WTC11 (cell line): ENCODE data around the gene DNAJB12. TPM values are rescaled to one million over a fixed set of nuclear protein-coding genes. Genes with fewer than 3 reads are reported as not detected.

Source experiments
- ATAC-seq: fragments of 200-7000 bp; cut with Tn5 transposase; 2 replicates; pipeline ENCODE4 v1.10.0; 2021; ENCODE audit warnings: mild to moderate bottlenecking, moderate library complexity
- CTCF ChIA-PET: fragments of 300-600 bp; sonication (Branson Sonifier 250); formaldehyde crosslinking; loops from one replicate; lab custom pipeline; 2021; ENCODE audit warnings: antibody characterized with exemption; lab: Charles Lee
- POLR2A ChIA-PET: fragments of 350-600 bp; sonication (Branson Sonifier 250); formaldehyde crosslinking; loops from one replicate; lab custom pipeline; 2021; ENCODE audit warnings: antibody characterized with exemption; lab: Charles Lee
- DNase-seq: peaks from one replicate; pipeline ENCODE4 v3.0.0; 2021; ENCODE audit warnings: low spot score
- H3K27ac Mint-ChIP-seq: 2 replicates; pipeline ENCODE4 v1.8.0; 2021; ENCODE audit warnings: mixed read lengths
- H3K27me3 Mint-ChIP-seq: 2 replicates; pipeline ENCODE4 v1.8.0; 2021; ENCODE audit warnings: low read depth, mild to moderate bottlenecking, moderate library complexity, mixed read lengths
- H3K36me3 Mint-ChIP-seq: 2 replicates; pipeline ENCODE4 v1.8.0; 2021; ENCODE audit warnings: mixed read lengths
- H3K4me1 Mint-ChIP-seq: 2 replicates; pipeline ENCODE4 v1.8.0; 2022; ENCODE audit warnings: mixed read lengths
- H3K4me3 Mint-ChIP-seq: 2 replicates; pipeline ENCODE4 v1.8.0; 2021; ENCODE audit warnings: mild to moderate bottlenecking, moderate library complexity, mixed read lengths
- H3K9me3 Mint-ChIP-seq: 2 replicates; pipeline ENCODE4 v1.8.0; 2021; ENCODE audit warnings: mixed read lengths
- CREB1 ChIP-seq: sonication (generic); formaldehyde crosslinking; IDR thresholded peaks from 2 replicates; pipeline ENCODE4 v1.8.0; 2023; ENCODE audit warnings: mild to moderate bottlenecking, missing genetic modification reagents
- CREM ChIP-seq: sonication (generic); formaldehyde crosslinking; IDR thresholded peaks from 2 replicates; pipeline ENCODE4 v1.8.1; 2022; ENCODE audit warnings: mild to moderate bottlenecking, missing genetic modification reagents, moderate library complexity
- FOXJ3 ChIP-seq: sonication (generic); formaldehyde crosslinking; IDR thresholded peaks from 2 replicates; pipeline ENCODE4 v1.9.0; 2021; ENCODE audit warnings: missing genetic modification reagents, mild to moderate bottlenecking, borderline replicate concordance
- FOXP1 ChIP-seq: sonication (generic); formaldehyde crosslinking; IDR thresholded peaks from 2 replicates; pipeline ENCODE4 v1.8.0; 2022; ENCODE audit warnings: missing genetic modification reagents, mild to moderate bottlenecking, moderate library complexity, borderline replicate concordance
- FOXP4 ChIP-seq: sonication (generic); formaldehyde crosslinking; IDR thresholded peaks from 2 replicates; pipeline ENCODE4 v1.8.0; 2022; ENCODE audit warnings: mild to moderate bottlenecking, missing genetic modification reagents
- MXD4 ChIP-seq: fragments of 250-450 bp; sonication (Bioruptor Pico); IDR thresholded peaks from 2 replicates; pipeline ENCODE4 v1.8.0; 2021; ENCODE audit warnings: mild to moderate bottlenecking, moderate library complexity, borderline replicate concordance
- RELA ChIP-seq: sonication (generic); formaldehyde crosslinking; IDR thresholded peaks from 2 replicates; pipeline ENCODE4 v1.8.1; 2022; ENCODE audit warnings: missing genetic modification reagents, mild to moderate bottlenecking, borderline replicate concordance
- SOX15 ChIP-seq: fragments of 250-450 bp; sonication (Bioruptor Pico); IDR thresholded peaks from 2 replicates; pipeline ENCODE4 v1.9.0; 2021; ENCODE audit warnings: mild to moderate bottlenecking
- TEAD1 ChIP-seq: sonication (generic); formaldehyde crosslinking; IDR thresholded peaks from 2 replicates; pipeline ENCODE4 v1.8.0; 2022; ENCODE audit warnings: mild to moderate bottlenecking, missing genetic modification reagents
- TP53 ChIP-seq: sonication (generic); formaldehyde crosslinking; IDR thresholded peaks from 2 replicates; pipeline ENCODE4 v1.8.1; 2023; ENCODE audit warnings: mild to moderate bottlenecking, missing genetic modification reagents
- ZNF219 ChIP-seq: sonication (generic); formaldehyde crosslinking; IDR thresholded peaks from 2 replicates; pipeline ENCODE4 v1.8.0; 2023; ENCODE audit warnings: missing genetic modification reagents, mild to moderate bottlenecking, borderline replicate concordance
- ZNF232 ChIP-seq: sonication (generic); formaldehyde crosslinking; IDR thresholded peaks from 2 replicates; pipeline ENCODE4 v1.8.0; 2022; ENCODE audit warnings: mild to moderate bottlenecking, missing genetic modification reagents
- total RNA-seq: library from RNA; stranded (reverse); gene quantifications from 3 replicates; pipeline ENCODE4 v1.2.3, GENCODE V29; 2021
- TF ChIP-seq, protein P1 (sequence below): sonication (generic); formaldehyde crosslinking; IDR thresholded peaks from 2 replicates; pipeline ENCODE4 v1.8.1; 2023; ENCODE audit warnings: mild to moderate bottlenecking, moderate library complexity, missing genetic modification reagents
- TF ChIP-seq, protein P2 (sequence below): fragments of 250-450 bp; sonication (Bioruptor Pico); IDR thresholded peaks from 2 replicates; pipeline ENCODE4 v1.9.0; 2021; ENCODE audit warnings: moderate library complexity, mild to moderate bottlenecking, inconsistent platforms, borderline replicate concordance

Gene DNAJB12
- total RNA-seq, 1 experiment from 2014 or later = 21.6 TPM

DNA sequence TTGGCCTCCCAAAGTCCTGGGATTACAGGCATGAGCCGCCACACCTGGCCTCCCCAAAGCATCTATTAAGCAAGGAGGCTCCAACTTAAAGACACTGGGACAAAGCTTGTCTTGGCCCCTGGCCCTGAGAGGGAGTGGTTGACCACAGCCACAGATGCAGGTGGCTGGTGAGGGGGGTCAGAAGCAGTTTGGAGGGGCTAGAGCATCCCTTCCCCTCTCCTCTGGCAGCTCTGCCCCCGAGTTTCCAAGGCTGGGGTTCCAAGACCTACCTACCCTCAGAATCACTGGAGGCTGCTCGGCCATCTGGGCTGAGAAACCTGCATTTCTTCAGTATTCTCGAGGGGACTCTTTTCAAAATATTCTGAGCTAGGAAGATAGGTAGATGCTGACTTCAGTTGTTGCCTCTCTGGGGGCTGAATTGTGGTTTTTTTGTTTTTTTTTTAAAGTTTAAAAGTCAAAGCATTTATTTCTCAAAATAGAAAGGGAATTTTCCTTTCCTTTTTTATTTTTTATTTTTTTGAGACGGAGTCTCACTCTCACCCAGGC, 48.4 kb downstream of the DNAJB12 start (continued):
- TF ChIP-seq, protein P1, sequence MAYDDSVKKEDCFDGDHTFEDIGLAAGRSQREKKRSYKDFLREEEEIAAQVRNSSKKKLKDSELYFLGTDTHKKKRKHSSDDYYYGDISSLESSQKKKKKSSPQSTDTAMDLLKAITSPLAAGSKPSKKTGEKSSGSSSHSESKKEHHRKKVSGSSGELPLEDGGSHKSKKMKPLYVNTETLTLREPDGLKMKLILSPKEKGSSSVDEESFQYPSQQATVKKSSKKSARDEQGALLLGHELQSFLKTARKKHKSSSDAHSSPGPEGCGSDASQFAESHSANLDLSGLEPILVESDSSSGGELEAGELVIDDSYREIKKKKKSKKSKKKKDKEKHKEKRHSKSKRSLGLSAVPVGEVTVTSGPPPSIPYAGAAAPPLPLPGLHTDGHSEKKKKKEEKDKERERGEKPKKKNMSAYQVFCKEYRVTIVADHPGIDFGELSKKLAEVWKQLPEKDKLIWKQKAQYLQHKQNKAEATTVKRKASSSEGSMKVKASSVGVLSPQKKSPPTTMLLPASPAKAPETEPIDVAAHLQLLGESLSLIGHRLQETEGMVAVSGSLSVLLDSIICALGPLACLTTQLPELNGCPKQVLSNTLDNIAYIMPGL (CRISPR knock-in tag) = no peak
- no peak for TF ChIP-seq TEAD1
- TF ChIP-seq RELA (CRISPR knock-in tag) = no peak
- TF ChIP-seq ZNF219 (CRISPR knock-in tag) = no peak
- TF ChIP-seq, protein P2, sequence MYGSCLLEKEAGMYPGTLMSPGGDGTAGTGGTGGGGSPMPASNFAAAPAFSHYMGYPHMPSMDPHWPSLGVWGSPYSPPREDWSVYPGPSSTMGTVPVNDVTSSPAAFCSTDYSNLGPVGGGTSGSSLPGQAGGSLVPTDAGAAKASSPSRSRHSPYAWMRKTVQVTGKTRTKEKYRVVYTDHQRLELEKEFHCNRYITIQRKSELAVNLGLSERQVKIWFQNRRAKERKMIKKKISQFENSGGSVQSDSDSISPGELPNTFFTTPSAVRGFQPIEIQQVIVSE (CRISPR knock-in tag) = no peak
- no peak for TF ChIP-seq FOXP4 (CRISPR knock-in tag)
- TF ChIP-seq FOXJ3 (CRISPR knock-in tag) = no peak
- TF ChIP-seq ZNF232 = no peak
- no peak for TF ChIP-seq CREM (CRISPR knock-in tag)

DNA sequence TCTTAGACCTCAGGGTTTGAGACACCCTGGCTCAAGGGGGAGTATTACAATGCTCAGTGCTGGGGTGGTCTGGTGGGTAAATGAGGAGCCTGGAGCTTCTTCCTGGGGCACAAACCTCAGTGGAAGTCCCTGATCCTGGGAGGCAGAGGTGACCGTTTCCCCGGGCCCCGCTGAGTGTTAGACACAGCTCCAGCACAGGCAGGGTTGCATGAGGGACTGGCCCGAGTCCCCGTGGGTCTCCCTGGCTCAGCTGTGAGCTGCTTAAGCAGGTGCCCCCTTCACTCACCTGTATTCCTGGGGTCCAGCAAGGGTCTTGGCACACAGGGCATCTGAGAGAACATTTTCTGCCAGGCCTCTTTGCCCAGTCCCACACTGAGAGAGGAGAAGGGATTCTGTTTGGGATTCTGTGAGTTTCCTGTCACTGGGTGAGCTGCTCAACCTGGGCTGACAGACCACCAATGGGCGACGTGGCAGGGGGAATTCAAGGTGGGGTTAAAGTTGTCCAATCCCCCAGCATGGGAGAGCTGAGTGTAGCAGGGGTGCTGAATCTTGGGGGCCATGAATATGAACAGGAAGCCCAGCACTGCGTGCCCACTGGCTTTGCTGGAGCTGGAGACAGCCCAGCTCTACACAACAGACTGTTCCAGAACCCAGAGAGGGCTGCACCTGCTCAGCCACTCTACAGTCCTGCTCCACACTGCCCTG, 51.1 kb downstream of the DNAJB12 start:
- H3K4me1 Mint-ChIP-seq = peaks cover 2% of the 10 kb centered on the region
- H3K36me3 Mint-ChIP-seq = peaks cover 3% of the 10 kb centered on the region
- ChIA-PET POLR2A (interaction anchor here (0.6 to 1.3 kb wide), 5 partner anchors 8 to 30 kb away, joined by 3 to 5 read pairs (median 4); partner anchors contain the start of gene DDIT4), CTCF (interaction anchor here (0.9 to 1.5 kb wide), 3 partner anchors 22 to 178 kb away, joined by 3 to 4 read pairs (median 4); no protein-coding TSS in a partner anchor)
- DNase-seq = no peak
- no peak overlapping the region for H3K27ac Mint-ChIP-seq
- no peak overlapping the region for H3K4me3 Mint-ChIP-seq
- no peak for ATAC-seq
- peaks cover 8% of the 10 kb centered on the region for H3K9me3 Mint-ChIP-seq
- no peak for TF ChIP-seq FOXP4 (CRISPR knock-in tag)
- no peak for TF ChIP-seq TP53 (CRISPR knock-in tag)
- TF ChIP-seq MXD4 (CRISPR knock-in tag) = no peak
- TF ChIP-seq CREB1 (CRISPR knock-in tag) = no peak
- no peaks in the 10 kb centered on the region; the same call in 1 of the 2 replicates for H3K27me3 Mint-ChIP-seq

- DNase-seq (no peak), ATAC-seq (no peak)
- peaks cover 8% of the 10 kb centered on the region for H3K9me3 Mint-ChIP-seq
- H3K4me1 Mint-ChIP-seq = peaks cover 25% of the 10 kb centered on the region
- ChIA-PET POLR2A (interaction anchor here (0.6 to 2.4 kb wide), 5 partner anchors 13 to 24 kb away, joined by 3 to 13 read pairs (median 5); no protein-coding TSS in a partner anchor), CTCF (no interaction called here)
- TF ChIP-seq CREM (CRISPR knock-in tag) (no peak), SOX15 (CRISPR knock-in tag) (no peak), FOXP1 (CRISPR knock-in tag) (0 out of 2 replicates have a peak, but pooled peaks have one; percentile 31)
- H3K4me3 Mint-ChIP-seq = peak overlapping the region; percentile 72; the same call in 1 of the 2 replicates
- peak overlapping the region; percentile 57 for H3K27ac Mint-ChIP-seq
- peaks cover 4% of the 10 kb centered on the region; the same call in 1 of the 2 replicates for H3K27me3 Mint-ChIP-seq
- H3K36me3 Mint-ChIP-seq = peaks cover 3% of the 10 kb centered on the region
Observed at GRCh38 chr10:72298592-72299519, 55.9 kb downstream of the DNAJB12 start.
